Common myeloid progenitor, CD34-positive (primary cell): Measurements from ENCODE around the gene HOXA2.

Experiments
- CTCF ChIA-PET: fragments of 350-600 bp; sonication (Branson Sonifier 250); formaldehyde crosslinking; loops from one replicate; lab custom pipeline; 2021; ENCODE audit warnings: antibody characterized with exemption; lab: Charles Lee
- POLR2A ChIA-PET: fragments of 350-600 bp; sonication (Branson Sonifier 250); formaldehyde crosslinking; loops from one replicate; lab custom pipeline; 2021; ENCODE audit warnings: antibody characterized with exemption; lab: Charles Lee
- DNase-seq, 3 donors: peaks; one replicate each; pipeline versions ENCODE4 v3.0.0 to v3.0.0-alpha.2; 2013
- H3K27ac ChIP-seq, 2 experiments: 1 replicate in 1 of 2; 2 replicates in 1 of 2; pipeline ENCODE4 v1.7.0; 2013; ENCODE audit warnings: inconsistent platforms in 2 of 2, low read length in 2 of 2, mild to moderate bottlenecking in 2 of 2, low read depth in 1 of 2, moderate library complexity in 1 of 2; ENCODE audit not compliant: severe bottlenecking in 2 of 2, insufficient read depth in 1 of 2, poor library complexity in 1 of 2
- H3K27me3 ChIP-seq, 5 experiments: replicated peaks in 2 of 5; 1 replicate in 3 of 5; 2 replicates in 2 of 5; pipeline versions ENCODE4 v1.6.1 to v1.7.0; 2013; ENCODE audit warnings: low read length in 4 of 5, mild to moderate bottlenecking in 2 of 5, moderate library complexity in 2 of 5, inconsistent platforms in 1 of 5; ENCODE audit not compliant: insufficient read depth in 5 of 5, control insufficient read depth in 4 of 5
- H3K36me3 ChIP-seq, 4 experiments: 1 replicate in 2 of 4; 2 replicates in 2 of 4; pipeline versions ENCODE4 v1.6.1 to v1.7.0; 2013; ENCODE audit warnings: low read length in 3 of 4, control low read depth in 1 of 4, mild to moderate bottlenecking in 1 of 4; ENCODE audit not compliant: control insufficient read depth in 4 of 4, insufficient read depth in 4 of 4
- H3K4me1 ChIP-seq, 4 experiments: 1 replicate in 3 of 4; 2 replicates in 1 of 4; pipeline versions ENCODE4 v1.6.1 to v1.7.1; 2013; ENCODE audit warnings: low read length in 3 of 4, mild to moderate bottlenecking in 3 of 4, control low read depth in 1 of 4, inconsistent platforms in 1 of 4, moderate library complexity in 1 of 4; ENCODE audit not compliant: control insufficient read depth in 4 of 4, insufficient read depth in 4 of 4; ENCODE audit errors: control extremely low read depth in 1 of 4
- H3K4me3 ChIP-seq, 7 experiments: 1 replicate in 4 of 7; 2 replicates in 3 of 7; pipeline versions ENCODE4 v1.5.1 to v1.7.0; 2013; ENCODE audit warnings: mild to moderate bottlenecking in 7 of 7, low read length in 6 of 7, moderate library complexity in 6 of 7, inconsistent platforms in 2 of 7, low read depth in 2 of 7, control low read depth in 1 of 7; ENCODE audit not compliant: insufficient read depth in 4 of 7, control insufficient read depth in 1 of 7; ENCODE audit errors: extremely low read depth in 1 of 7
- H3K9me3 ChIP-seq, 5 experiments: 1 replicate in 4 of 5; 2 replicates in 1 of 5; pipeline versions ENCODE4 v1.6.1 to v1.7.1; 2013; ENCODE audit warnings: low read length in 4 of 5, mild to moderate bottlenecking in 2 of 5, inconsistent platforms in 1 of 5, low read depth in 1 of 5, moderate library complexity in 1 of 5; ENCODE audit not compliant: control insufficient read depth in 4 of 5, insufficient read depth in 2 of 5; ENCODE audit errors: control extremely low read depth in 1 of 5
- WGBS: methylation state at CpG from one replicate; pipeline ENCODE4 v1.1.5; 2013; ENCODE audit not compliant: insufficient coverage; 5-methylcytosine and 5-hydroxymethylcytosine counted together

HOXA2 gene

DNA sequence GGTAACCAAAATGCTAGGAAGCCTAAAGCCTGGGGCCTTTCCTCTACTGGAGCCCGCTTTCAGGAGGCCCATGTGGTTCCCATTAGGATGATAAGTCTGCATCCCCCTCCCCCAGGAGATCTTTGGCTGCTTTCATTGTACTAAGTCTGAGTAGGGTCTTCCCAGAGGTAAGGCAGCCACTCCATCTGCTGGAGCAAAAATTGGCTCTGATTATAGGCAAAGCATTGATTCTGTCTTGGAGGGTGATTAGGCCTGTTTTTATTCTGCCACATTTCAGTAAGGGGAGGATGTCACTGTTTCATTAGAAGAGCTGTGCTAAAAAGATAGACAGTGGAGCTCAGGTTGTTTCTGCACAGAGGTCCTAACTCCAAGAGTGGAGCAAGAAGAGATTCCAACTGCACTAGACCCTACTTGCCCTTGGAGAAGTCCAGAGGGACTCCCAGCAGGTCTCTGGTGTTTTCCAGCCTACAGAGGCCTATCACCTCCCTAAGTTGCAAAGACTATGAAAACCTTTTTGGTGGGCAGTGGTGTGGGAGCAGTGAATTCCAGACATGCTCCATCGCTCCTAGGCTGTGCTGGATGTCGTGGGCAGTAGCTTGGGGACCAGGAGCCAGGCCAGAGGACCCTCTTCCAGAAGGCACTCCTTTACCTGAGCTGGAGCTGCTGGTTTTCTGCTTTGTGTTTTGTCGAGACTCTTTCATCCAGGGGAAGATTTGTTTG, 7.1 kb upstream of the HOXA2 start:
- ChIA-PET CTCF (interaction anchor here (1.8 kb wide), 1 partner anchor 255 kb away, joined by 3 read pairs; no protein-coding TSS in a partner anchor), POLR2A (no interaction called here)
- Histone ChIP-seq H3K36me3 (peaks cover 5 to 65% (median 45%) of the 10 kb centered on the region in 4 experiments), H3K4me3 (no peak overlapping the region), H3K4me1 (no peaks in the 10 kb centered on the region), H3K27ac (no peak overlapping the region), H3K27me3 (peaks cover 0 to 13% (median 1%) of the 10 kb centered on the region in 5 experiments), H3K9me3 (no peaks in the 10 kb centered on the region)
- no peak for DNase-seq
- 100% methylated on average over 4 of the region's 4 CpGs for WGBS

- Histone ChIP-seq H3K27ac (no peak overlapping the region), H3K36me3 (peaks cover 5 to 62% (median 41%) of the 10 kb centered on the region in 4 experiments), H3K9me3 (no peaks in the 10 kb centered on the region), H3K4me3 (no peak overlapping the region), H3K4me1 (peaks cover 0 to 3% (median 0%) of the 10 kb centered on the region in 4 experiments), H3K27me3 (peaks cover 0 to 23% (median 8%) of the 10 kb centered on the region in 5 experiments)
- CTCF ChIA-PET = interaction anchor here (1.0 to 1.3 kb wide), 3 partner anchors 8 to 23 kb away, joined by 3 to 5 read pairs (median 3); partner anchors contain the start of gene HOXA4
- POLR2A ChIA-PET = no interaction called here
- DNase-seq = no peak
- 99% methylated on average over 41 of the region's 41 CpGs for WGBS
Observed at GRCh38 chr7:27108390-27109127, 6.1 kb upstream of the HOXA2 start.

DNA sequence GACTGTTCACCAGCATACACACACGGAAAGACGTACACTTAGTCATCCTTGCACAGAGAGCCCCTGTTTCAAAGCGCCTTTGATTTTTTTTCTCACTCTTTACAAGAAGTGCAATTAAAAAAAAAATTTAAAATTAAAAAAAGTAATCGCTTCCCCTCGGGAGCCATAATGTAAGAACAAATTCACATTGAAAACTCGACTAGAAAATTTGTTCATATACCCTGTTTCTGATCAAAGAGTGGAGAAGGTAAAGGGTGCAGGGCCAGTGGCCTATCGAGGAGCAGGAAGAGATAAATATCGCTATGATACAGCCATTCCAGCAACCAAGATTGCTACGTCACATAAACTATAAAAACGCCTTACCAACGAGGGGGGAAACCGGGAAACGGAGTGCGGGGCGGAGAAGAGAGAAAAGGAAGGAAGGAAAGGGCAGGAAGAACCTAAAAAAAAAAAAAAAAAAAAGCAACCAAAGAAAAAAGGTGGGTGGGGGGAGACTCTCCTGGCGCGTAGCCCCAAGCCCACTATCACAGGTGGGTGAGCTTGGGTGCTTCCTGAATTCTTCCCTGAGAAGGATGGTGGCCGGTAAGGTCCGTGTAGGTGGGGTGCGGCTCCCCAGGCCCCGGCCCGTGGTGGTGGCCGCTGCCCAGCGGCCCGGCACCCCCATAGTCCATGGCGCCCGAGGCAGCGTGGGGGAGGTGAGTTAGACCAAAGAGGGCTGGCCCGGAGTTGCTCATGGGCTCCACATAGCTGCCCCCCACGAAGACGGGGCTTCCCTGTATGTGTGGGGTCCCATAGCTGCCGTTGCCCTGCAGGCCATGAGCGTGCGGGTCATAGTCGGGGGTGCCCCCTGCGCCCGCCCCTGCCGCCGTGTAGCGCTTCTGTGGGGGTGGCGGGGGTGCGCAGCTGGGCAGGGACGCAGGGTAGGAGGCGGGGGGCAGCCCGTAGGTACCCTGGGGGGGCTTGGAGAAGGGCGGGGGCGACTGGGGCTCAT, 5.2 kb upstream of the HOXA2 start:
- Histone ChIP-seq H3K27me3 (peaks cover 0 to 32% (median 15%) of the 10 kb centered on the region in 5 experiments), H3K4me1 (peaks cover 0 to 11% (median 5%) of the 10 kb centered on the region in 4 experiments), H3K27ac (no peak overlapping the region), H3K36me3 (peaks cover 5 to 54% (median 36%) of the 10 kb centered on the region in 4 experiments), H3K9me3 (no peaks in the 10 kb centered on the region), H3K4me3 (no peak overlapping the region)
- no peak for DNase-seq
- 97% methylated on average over 37 of the region's 47 CpGs for WGBS
- ChIA-PET POLR2A (no interaction called here), CTCF (interaction anchor here (1.0 to 1.3 kb wide), 3 partner anchors 9 to 24 kb away, joined by 3 to 5 read pairs (median 3); partner anchors contain the start of gene HOXA4)

- DNase-seq = no peak
- Histone ChIP-seq H3K27ac (no peak overlapping the region), H3K9me3 (no peaks in the 10 kb centered on the region), H3K4me3 (no peak overlapping the region), H3K4me1 (peaks cover 0 to 19% (median 11%) of the 10 kb centered on the region in 4 experiments), H3K36me3 (peaks cover 5 to 54% (median 36%) of the 10 kb centered on the region in 4 experiments), H3K27me3 (peaks cover 0 to 40% (median 17%) of the 10 kb centered on the region in 5 experiments)
- CTCF ChIA-PET = no interaction called here
- POLR2A ChIA-PET = no interaction called here
- WGBS = over 99% methylated on average over 8 of the region's 14 CpGs
Observed at GRCh38 chr7:27106901-27107240, 4.4 kb upstream of the HOXA2 start.

- CTCF ChIA-PET = interaction anchor here (0.6 to 2.4 kb wide), 3 partner anchors 10 to 251 kb away, joined by 3 to 10 read pairs (median 5); partner anchors contain the start of gene HOXA1
- peaks cover 3 to 45% (median 22%) of the 10 kb centered on the region in 5 experiments for H3K27me3 ChIP-seq
- WGBS = 91% methylated on average over 25 of the region's 44 CpGs
Observed at GRCh38 chr7:27106181-27106900, 3.9 kb upstream of the HOXA2 start.

More at GRCh38 chr7:27106181-27106900, 3.9 kb upstream of the HOXA2 start:
- Histone ChIP-seq H3K27ac (no peak overlapping the region), H3K4me1 (peaks cover 0 to 19% (median 12%) of the 10 kb centered on the region in 4 experiments), H3K4me3 (no peak overlapping the region), H3K36me3 (peaks cover 4 to 51% (median 33%) of the 10 kb centered on the region in 4 experiments), H3K9me3 (no peaks in the 10 kb centered on the region)
- POLR2A ChIA-PET = interaction anchor here (1.2 kb wide), 1 partner anchor 12 kb away, joined by 3 read pairs; no protein-coding TSS in a partner anchor
- DNase-seq = no peak
